SK-N-SH (cell line): Measurements from ENCODE around the gene BMP2K. TPM values are rescaled to one million over a fixed set of nuclear protein-coding genes. Genes with fewer than 3 reads are reported as not detected.

ENCODE experiments used
- CTCF ChIA-PET: fragments of 300-600, 350-600 bp; formaldehyde crosslinking; extraction: SDS; loops from one replicate; lab custom pipeline; 2021; lab: Yijun Ruan, JAX
- POLR2A ChIA-PET: fragments of 350-600 bp; sonication (Branson Sonifier 250); formaldehyde crosslinking; extraction: SDS; loops from one replicate; lab custom pipeline; 2020; ENCODE audit warnings: antibody characterized with exemption, inconsistent platforms; lab: Yijun Ruan, JAX
- DNase-seq: peaks from one replicate; pipeline ENCODE4 v3.0.0; 2012
- H2AFZ ChIP-seq: fragments of 200-600 bp; sonication (generic); 2 replicates; pipeline ENCODE4 v1.8.1; 2016; ENCODE audit warnings: antibody characterized with exemption, mild to moderate bottlenecking, low read depth
- H3F3A ChIP-seq: fragments of 200-600 bp; sonication (generic); replicated peaks from 2 replicates; pipeline ENCODE3; 2016; ENCODE audit warnings: antibody characterized with exemption, mild to moderate bottlenecking; ENCODE audit not compliant: insufficient read depth
- H3K27ac ChIP-seq, 2 experiments: fragments of 200-500 bp in 1 of 2; fragments of 200-600 bp in 1 of 2; sonication (Bioruptor generic) in 1 of 2; sonication (generic), shearing (Covaris generic) in 1 of 2; 2 replicates each; pipeline versions ENCODE4 v1.5.1 to v1.6.1; 2014 to 2016; ENCODE audit warnings: low read depth in 2 of 2, inconsistent platforms in 1 of 2, low read length in 1 of 2, mild to moderate bottlenecking in 1 of 2, mixed read lengths in 1 of 2
- H3K27me3 ChIP-seq: fragments of 200-600 bp; sonication (generic), shearing (Covaris generic); 2 replicates; pipeline ENCODE4 v1.6.1; 2016; ENCODE audit warnings: mixed run types; ENCODE audit not compliant: insufficient read depth
- H3K36me3 ChIP-seq, 2 experiments: fragments of 200-500 bp in 1 of 2; fragments of 200-600 bp in 1 of 2; sonication (Bioruptor generic) in 1 of 2; sonication (generic) in 1 of 2; replicated peaks in 1 of 2; 2 replicates each; pipeline versions ENCODE3 to v1.5.1; 2014 to 2016; ENCODE audit warnings: low read length in 1 of 2, mild to moderate bottlenecking in 1 of 2; ENCODE audit not compliant: insufficient read depth in 2 of 2, control insufficient read depth in 1 of 2
- H3K4me1 ChIP-seq, 2 experiments: fragments of 200-500 bp in 1 of 2; fragments of 200-600 bp in 1 of 2; sonication (Bioruptor generic) in 1 of 2; sonication (generic), shearing (Covaris generic) in 1 of 2; 2 replicates each; pipeline versions ENCODE4 v1.5.1 to v1.6.1; 2014 to 2016; ENCODE audit warnings: low read depth in 1 of 2, low read length in 1 of 2, mixed run types in 1 of 2; ENCODE audit not compliant: insufficient read depth in 2 of 2, control insufficient read depth in 1 of 2
- H3K4me2 ChIP-seq: fragments of 200-600 bp; sonication (generic), shearing (Covaris generic); 2 replicates; pipeline ENCODE4 v1.6.1; 2017; ENCODE audit warnings: mixed run types
- H3K4me3 ChIP-seq, 2 experiments: fragments of 200-500 bp in 1 of 2; fragments of 200-600 bp in 1 of 2; sonication (Bioruptor generic) in 1 of 2; sonication (generic), shearing (Covaris generic) in 1 of 2; 2 replicates each; pipeline versions ENCODE4 v1.5.1 to v1.8.1; 2014 to 2016; ENCODE audit warnings: low read depth in 2 of 2, inconsistent platforms in 1 of 2, low read length in 1 of 2, mild to moderate bottlenecking in 1 of 2, mixed read lengths in 1 of 2, moderate library complexity in 1 of 2
- H3K79me2 ChIP-seq: fragments of 200-600 bp; sonication (generic); 2 replicates; pipeline ENCODE4 v1.8.1; 2017; ENCODE audit warnings: mild to moderate bottlenecking; ENCODE audit not compliant: insufficient read depth
- H3K9ac ChIP-seq: fragments of 200-600 bp; sonication (generic); 2 replicates; pipeline ENCODE4 v1.6.1; 2017; ENCODE audit warnings: mixed run types
- H3K9me2 ChIP-seq: fragments of 200-600 bp; sonication (generic); 2 replicates; pipeline ENCODE4 v1.6.1; 2017; ENCODE audit warnings: mixed run types
- H3K9me3 ChIP-seq: fragments of 200-600 bp; sonication (generic); 2 replicates; pipeline ENCODE4 v1.6.1; 2017; ENCODE audit warnings: mixed run types, mild to moderate bottlenecking, moderate library complexity
- H4K20me1 ChIP-seq: fragments of 200-600 bp; sonication (generic); 2 replicates; pipeline ENCODE4 v1.6.1; 2017; ENCODE audit warnings: mild to moderate bottlenecking, mixed run types; ENCODE audit not compliant: insufficient read depth
- ELF1 ChIP-seq: IDR thresholded peaks from 2 replicates; pipeline ENCODE4 v1.4.0; 2012
- EZH2phosphoT487 ChIP-seq: fragments of 200-600 bp; sonication (generic); IDR thresholded peaks from 2 replicates; pipeline ENCODE4 v1.6.1; 2017; ENCODE audit warnings: low read depth, mixed run types, mild to moderate bottlenecking, antibody characterized with exemption, moderate library complexity, borderline replicate concordance
- FOSL2 ChIP-seq: IDR thresholded peaks from 2 replicates; pipeline ENCODE4 v1.4.0; 2012; ENCODE audit warnings: low read depth, mild to moderate bottlenecking, moderate library complexity, borderline replicate concordance
- FOXJ3 ChIP-seq: sonication (generic); formaldehyde crosslinking; IDR thresholded peaks from 2 replicates; pipeline ENCODE4 v1.5.1; 2020; ENCODE audit warnings: mild to moderate bottlenecking, missing genetic modification reagents
- FOXM1 ChIP-seq: IDR thresholded peaks from 2 replicates; pipeline ENCODE4 v1.4.0; 2012; ENCODE audit warnings: low read depth, mild to moderate bottlenecking
- GABPA ChIP-seq: IDR thresholded peaks from 2 replicates; pipeline ENCODE4 v1.4.0; 2012; ENCODE audit warnings: low read depth, mild to moderate bottlenecking
- JUND ChIP-seq: IDR thresholded peaks from 2 replicates; pipeline ENCODE4 v1.4.0; 2012
- NFIC ChIP-seq: IDR thresholded peaks from 2 replicates; pipeline ENCODE4 v1.4.0; 2012; ENCODE audit warnings: borderline replicate concordance
- POLR2AphosphoS5 ChIP-seq: IDR thresholded peaks from 2 replicates; pipeline ENCODE4 v1.6.1; 2012; ENCODE audit warnings: low read depth, low read length
- RCOR1 ChIP-seq: fragments of 150-350 bp; IDR thresholded peaks from 2 replicates; pipeline ENCODE4 v1.6.1; 2017; ENCODE audit warnings: antibody characterized with exemption, low read length
- RXRA ChIP-seq: IDR thresholded peaks from 2 replicates; pipeline ENCODE4 v1.4.0; 2012; ENCODE audit warnings: low read depth, mild to moderate bottlenecking, borderline replicate concordance
- TCF12 ChIP-seq: IDR thresholded peaks from 2 replicates; pipeline ENCODE4 v1.4.0; 2012
- YY1 ChIP-seq: IDR thresholded peaks from 2 replicates; pipeline ENCODE4 v1.4.0; 2012; ENCODE audit warnings: low read depth, mild to moderate bottlenecking
- WGBS: methylation state at CpG from one replicate; pipeline ENCODE4 v1.1.6; 2017; ENCODE audit warnings: low lambda C conversion rate; 5-methylcytosine and 5-hydroxymethylcytosine counted together
- polyA plus RNA-seq, 3 experiments: library from polyadenylated mRNA; depleted of rRNA; stranded (reverse); fragments of >200 nt; gene quantifications; 2 replicates each; pipeline ENCODE4 v1.2.3, GENCODE V29; 2012
- TF ChIP-seq, protein P1 (sequence below): fragments of 150-350 bp; IDR thresholded peaks from 2 replicates; pipeline ENCODE4 v1.6.1; 2017; ENCODE audit warnings: antibody characterized with exemption, low read length, low read depth, borderline replicate concordance
- TF ChIP-seq, protein P2 (sequence below): IDR thresholded peaks from 2 replicates; pipeline ENCODE4 v1.4.0; 2012; ENCODE audit warnings: low read depth, borderline replicate concordance
- TF ChIP-seq, protein P3 (sequence below): fragments of 200-600 bp; sonication (generic); IDR thresholded peaks from 2 replicates; pipeline ENCODE4 v1.6.1; 2017; ENCODE audit warnings: antibody characterized with exemption, mild to moderate bottlenecking, moderate library complexity

BMP2K gene
- polyA plus RNA-seq, 1 of the 3 experiments (the other 2 are of a cell fraction), result 7.2 TPM

DNA sequence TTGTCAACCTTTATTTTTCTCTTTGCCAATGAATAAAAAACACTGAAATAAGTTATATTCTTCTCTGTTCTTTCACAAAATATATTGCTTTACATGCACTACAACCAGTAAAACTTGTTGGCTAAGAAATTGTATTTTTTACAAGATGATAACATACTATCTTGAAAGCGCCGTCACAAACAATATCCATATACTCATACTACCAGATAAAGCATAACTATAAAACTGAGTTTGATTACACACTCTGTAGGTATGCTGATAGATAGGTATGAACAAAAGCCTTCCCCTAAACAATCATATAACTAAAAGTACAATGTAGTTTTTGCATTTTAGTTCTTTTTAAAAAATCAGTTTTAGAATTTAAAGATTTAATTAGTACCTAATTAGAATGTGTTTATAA is 13.6 kb upstream of the BMP2K start:
- Histone ChIP-seq H3K9ac (no peak overlapping the region), H4K20me1 (no peaks in the 10 kb centered on the region), H3K36me3 (no peaks in the 10 kb centered on the region), H3K4me1 (no peaks in the 10 kb centered on the region), H3K4me3 (no peak overlapping the region), H3K9me3 (no peaks in the 10 kb centered on the region), H3K79me2 (no peaks in the 10 kb centered on the region), H3K27me3 (no peaks in the 10 kb centered on the region), H3F3A (peaks cover 9% of the 10 kb centered on the region), H2AFZ (no peak overlapping the region), H3K27ac (no peak overlapping the region), H3K4me2 (no peak overlapping the region), H3K9me2 (no peaks in the 10 kb centered on the region)
- no peak for DNase-seq
- WGBS, result 97% methylated on average over 2 of the region's 2 CpGs
- CTCF ChIA-PET, result interaction anchor here (1.4 kb wide), 1 partner anchor 150 kb away, joined by 4 read pairs; no protein-coding TSS in a partner anchor
- POLR2A ChIA-PET, result no interaction called here
- no peak for TF ChIP-seq YY1
- TF ChIP-seq JUND, result no peak
- no peak for TF ChIP-seq POLR2AphosphoS5

DNA sequence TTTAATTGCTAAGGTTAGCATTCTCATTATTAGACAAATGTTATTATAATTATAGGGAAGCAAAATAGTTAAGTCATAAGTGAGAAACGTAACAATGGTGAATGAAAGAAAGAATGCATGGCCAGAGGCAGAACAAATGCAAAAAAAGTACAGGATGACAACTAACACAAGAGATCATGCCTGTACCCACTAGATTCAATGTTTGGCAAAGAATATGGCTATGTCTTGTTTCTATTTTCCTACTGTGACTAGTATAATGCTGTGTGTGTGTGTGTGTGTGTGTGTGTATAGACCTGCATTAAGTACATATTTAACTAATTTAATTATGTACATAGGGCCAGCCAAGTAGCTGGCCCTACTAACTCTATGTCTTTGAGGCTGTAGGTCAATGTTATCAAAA is 12.9 kb upstream of the BMP2K start:
- H3K4me3 ChIP-seq, result no peak overlapping the region
- no peaks in the 10 kb centered on the region; a peak in 1 of 4 replicates for H3K4me1 ChIP-seq
- no peaks in the 10 kb centered on the region for H3K36me3 ChIP-seq
- no peaks in the 10 kb centered on the region for H3K9me2 ChIP-seq
- ChIA-PET CTCF (interaction anchor here (1.4 kb wide), 1 partner anchor 150 kb away, joined by 4 read pairs; no protein-coding TSS in a partner anchor), POLR2A (no interaction called here)
- peaks cover 12% of the 10 kb centered on the region for H3F3A ChIP-seq
- H3K27me3 ChIP-seq, result no peaks in the 10 kb centered on the region
- H3K9me3 ChIP-seq, result no peaks in the 10 kb centered on the region
- DNase-seq, result no peak
- H3K27ac ChIP-seq, result no peak overlapping the region
- 91% methylated on average over 1 of the region's 1 CpG for WGBS
- no peak for TF ChIP-seq ELF1
- TF ChIP-seq RXRA, result no peak
- no peak for TF ChIP-seq RCOR1
- TF ChIP-seq FOXM1, result no peak
- TF ChIP-seq, protein P1, sequence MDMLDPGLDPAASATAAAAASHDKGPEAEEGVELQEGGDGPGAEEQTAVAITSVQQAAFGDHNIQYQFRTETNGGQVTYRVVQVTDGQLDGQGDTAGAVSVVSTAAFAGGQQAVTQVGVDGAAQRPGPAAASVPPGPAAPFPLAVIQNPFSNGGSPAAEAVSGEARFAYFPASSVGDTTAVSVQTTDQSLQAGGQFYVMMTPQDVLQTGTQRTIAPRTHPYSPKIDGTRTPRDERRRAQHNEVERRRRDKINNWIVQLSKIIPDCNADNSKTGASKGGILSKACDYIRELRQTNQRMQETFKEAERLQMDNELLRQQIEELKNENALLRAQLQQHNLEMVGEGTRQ, result no peak
- no peak for TF ChIP-seq YY1
- TF ChIP-seq NFIC, result no peak
- TF ChIP-seq, protein P2, sequence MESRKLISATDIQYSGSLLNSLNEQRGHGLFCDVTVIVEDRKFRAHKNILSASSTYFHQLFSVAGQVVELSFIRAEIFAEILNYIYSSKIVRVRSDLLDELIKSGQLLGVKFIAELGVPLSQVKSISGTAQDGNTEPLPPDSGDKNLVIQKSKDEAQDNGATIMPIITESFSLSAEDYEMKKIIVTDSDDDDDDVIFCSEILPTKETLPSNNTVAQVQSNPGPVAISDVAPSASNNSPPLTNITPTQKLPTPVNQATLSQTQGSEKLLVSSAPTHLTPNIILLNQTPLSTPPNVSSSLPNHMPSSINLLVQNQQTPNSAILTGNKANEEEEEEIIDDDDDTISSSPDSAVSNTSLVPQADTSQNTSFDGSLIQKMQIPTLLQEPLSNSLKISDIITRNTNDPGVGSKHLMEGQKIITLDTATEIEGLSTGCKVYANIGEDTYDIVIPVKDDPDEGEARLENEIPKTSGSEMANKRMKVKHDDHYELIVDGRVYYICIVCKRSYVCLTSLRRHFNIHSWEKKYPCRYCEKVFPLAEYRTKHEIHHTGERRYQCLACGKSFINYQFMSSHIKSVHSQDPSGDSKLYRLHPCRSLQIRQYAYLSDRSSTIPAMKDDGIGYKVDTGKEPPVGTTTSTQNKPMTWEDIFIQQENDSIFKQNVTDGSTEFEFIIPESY, result no peak
- no peak for TF ChIP-seq EZH2phosphoT487
- TF ChIP-seq, protein P3, sequence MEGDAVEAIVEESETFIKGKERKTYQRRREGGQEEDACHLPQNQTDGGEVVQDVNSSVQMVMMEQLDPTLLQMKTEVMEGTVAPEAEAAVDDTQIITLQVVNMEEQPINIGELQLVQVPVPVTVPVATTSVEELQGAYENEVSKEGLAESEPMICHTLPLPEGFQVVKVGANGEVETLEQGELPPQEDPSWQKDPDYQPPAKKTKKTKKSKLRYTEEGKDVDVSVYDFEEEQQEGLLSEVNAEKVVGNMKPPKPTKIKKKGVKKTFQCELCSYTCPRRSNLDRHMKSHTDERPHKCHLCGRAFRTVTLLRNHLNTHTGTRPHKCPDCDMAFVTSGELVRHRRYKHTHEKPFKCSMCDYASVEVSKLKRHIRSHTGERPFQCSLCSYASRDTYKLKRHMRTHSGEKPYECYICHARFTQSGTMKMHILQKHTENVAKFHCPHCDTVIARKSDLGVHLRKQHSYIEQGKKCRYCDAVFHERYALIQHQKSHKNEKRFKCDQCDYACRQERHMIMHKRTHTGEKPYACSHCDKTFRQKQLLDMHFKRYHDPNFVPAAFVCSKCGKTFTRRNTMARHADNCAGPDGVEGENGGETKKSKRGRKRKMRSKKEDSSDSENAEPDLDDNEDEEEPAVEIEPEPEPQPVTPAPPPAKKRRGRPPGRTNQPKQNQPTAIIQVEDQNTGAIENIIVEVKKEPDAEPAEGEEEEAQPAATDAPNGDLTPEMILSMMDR, result no peak
- no peak for TF ChIP-seq GABPA
- no peak for TF ChIP-seq JUND
- no peak for TF ChIP-seq FOSL2
- TF ChIP-seq TCF12, result no peak
- no peak for TF ChIP-seq FOXJ3
- H3K4me2 ChIP-seq, result no peak overlapping the region
- H2AFZ ChIP-seq, result no peak overlapping the region
- no peak overlapping the region for H3K9ac ChIP-seq
- H4K20me1 ChIP-seq, result no peaks in the 10 kb centered on the region
- no peaks in the 10 kb centered on the region for H3K79me2 ChIP-seq
